ENCODE data around the gene ANKRD29.

Gene ANKRD29

DNA sequence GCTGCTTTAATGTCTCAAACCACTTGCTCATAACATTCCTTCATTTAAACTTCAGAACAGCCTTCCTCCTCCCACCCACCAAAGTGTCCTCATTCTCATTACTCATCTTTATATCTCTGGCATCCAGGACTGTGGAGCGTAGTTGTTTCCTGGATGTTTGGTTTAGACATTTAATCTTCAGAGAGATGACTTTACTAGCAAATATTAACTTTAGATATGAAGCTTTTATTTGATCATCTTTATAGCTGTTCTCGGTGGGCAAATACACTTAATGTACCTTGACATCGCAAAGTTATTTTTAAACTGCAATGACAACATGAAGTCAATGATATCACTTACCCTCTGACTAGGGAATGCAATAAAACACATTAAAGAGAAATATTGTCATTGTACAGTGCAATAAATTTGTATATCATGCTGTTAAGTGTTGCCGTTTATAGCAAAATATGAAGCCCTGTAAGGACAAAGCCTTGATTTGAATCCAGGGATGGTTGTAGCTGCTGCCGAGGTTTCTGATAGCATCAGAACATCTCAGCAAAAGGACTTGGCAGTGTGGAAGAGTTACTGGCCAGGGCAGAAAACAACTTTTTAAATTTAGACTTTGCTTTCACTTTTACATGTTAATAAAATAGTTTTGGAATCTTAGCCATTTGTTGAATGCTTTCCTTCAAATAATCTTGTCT, 21.9 kb upstream of the ANKRD29 start:
- no peak for DNase-seq

DNA sequence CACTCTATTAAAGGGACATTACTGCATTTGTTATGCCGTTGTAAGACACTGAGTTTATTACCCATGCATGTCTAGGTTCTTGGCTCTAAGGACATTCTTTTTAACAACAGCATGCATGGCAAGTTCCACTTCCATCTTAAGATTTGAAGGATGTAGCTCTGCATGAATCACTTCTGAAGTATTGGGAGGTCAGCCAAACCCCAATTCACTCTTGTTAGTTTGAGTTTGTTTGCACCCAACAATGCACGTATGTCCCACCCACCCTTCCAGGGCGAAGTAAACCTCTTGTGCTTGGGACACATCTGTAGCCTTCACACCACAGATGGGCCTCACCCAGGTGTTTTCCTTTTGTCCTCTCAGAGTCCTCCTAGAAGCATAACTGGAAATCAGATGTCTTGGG, 21.0 kb upstream of the ANKRD29 start:
- DNase-seq, result no peak

DNA sequence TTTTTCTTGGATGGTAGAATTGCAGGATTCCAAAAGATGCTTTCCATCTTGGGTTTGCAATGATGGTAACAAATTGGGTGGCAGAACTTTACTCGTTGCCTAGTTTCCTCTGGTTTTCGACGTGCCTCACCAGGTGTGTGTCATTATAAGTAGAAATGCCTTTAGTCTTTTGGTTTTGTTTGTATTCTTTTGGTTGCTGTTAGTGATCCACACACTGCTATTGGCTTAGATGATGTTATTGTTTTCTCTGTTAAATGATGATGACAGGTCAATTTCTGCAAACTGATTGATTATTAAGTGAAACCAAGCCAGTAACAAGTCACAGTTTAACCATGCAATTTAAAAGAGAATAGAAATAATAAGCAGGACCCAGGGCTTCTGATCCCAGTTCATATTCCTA, 20.4 kb upstream of the ANKRD29 start:
- no peak for DNase-seq

DNA sequence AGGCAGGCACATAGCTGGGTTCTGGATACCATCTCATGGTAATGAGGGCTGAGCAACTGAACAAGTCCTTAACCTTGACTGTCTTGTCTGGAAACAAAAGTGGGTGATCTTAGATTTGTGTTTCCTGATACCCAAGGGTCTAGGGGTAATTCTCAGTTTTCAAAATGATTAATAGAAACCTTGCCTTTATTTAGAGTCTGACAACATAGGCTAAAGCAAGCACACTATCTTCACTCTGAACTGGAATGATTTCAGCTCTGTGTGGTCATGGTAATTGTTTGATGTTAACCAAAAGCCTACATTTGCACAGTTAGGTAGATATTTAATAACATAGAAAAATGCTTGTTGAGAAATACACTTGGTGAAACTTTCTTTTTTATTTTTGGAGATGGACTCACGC, 19.8 kb upstream of the ANKRD29 start:
- DNase-seq, result no peak

DNA sequence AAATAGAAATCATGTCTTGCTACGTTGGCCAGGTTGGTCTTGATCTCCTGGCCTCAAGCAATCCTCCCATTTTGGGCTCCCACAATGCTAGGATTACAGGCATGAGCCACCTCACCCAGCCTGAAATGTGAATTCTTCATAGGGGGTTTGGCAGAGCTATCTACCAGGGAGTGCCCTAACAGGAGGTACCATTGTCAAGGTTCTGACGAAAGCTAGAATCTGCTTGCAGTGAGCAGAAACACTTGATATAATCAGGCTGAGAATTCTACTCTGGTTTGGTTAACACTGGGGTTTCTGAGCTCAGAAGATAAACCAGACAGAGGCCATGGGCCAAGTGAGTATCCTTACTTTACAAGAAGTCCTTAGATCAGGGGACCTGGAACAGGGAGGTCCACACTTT, 19.3 kb upstream of the ANKRD29 start:
- no peak for DNase-seq

DNA sequence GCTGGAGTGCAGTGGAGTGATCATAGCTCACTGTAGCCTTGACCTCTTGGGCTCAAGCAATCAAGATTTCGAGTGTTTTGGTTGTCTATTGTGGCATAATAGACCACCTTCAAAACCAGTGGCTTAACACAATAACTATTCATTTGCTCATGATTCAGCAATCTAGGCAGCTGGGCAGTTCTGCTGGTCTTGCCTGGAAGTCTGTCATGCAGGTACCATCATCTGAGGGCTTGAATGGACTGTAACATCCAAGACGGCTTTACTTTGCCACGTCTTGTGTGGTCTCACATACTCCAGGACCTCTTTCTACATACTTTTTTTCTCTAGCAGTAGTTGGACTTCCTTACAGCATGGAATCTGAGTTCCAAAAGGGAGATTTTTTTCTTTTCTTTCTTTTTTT, 13.2 kb upstream of the ANKRD29 start:
- DNase-seq, result no peak

DNA sequence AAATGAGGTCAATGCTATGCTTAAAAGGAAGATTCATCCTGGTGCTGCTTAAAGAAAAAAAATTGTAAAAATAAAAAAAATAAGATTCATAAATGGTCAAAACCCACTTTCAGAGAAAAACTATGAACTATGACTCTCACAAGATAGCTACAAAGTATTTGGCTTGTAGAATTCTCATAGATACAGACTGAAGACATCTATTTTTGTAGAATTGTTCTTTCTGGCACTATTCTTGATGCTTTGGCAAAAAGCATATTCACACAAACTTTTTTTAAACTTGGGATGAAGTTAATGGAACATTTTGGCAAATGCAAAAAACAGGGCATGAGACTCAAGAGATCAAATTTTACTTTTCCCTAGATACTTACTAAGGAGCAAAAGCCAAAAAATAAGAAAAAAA, 12.5 kb upstream of the ANKRD29 start:
- DNase-seq, result no peak

DNA sequence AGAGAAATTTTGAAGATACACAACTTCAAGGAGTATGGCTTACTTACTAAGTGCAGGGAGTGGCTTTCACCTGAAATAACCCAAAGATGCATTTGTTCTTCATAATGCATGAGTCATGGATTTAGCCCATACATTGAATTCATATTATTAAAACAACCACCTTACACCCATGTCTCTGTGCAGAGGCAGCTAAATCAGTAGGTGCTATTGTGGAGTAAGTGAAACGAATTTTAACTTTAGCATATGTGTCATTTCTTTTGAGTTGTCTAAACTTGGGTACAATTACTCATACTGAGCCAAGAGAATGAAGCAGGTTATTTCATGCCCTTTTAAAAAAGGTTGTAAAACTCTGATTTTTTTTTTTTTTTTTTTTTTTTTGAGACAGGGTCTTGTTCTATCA, 11.0 kb upstream of the ANKRD29 start:
- no peak for DNase-seq

DNA sequence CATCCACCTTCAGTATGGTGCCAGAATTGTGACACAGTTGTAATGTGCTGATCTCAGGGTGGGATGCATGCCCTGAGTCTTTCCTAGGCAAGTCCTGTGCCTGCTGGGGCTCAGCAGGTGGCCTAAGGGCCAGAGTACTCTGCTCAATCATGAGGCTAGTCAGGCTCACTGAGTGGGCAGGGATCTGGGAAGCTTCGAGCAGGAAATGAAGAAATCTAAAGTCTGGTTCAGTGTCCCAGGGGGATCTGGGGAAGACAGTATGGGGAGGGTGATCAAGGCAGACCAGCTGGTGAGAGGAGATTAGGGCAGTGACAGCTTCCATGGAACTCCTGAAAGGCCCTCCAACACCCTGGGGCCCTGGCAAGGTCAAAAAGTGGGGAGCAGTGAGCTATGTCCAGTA, 8.9 kb upstream of the ANKRD29 start:
- no peak for DNase-seq

DNA sequence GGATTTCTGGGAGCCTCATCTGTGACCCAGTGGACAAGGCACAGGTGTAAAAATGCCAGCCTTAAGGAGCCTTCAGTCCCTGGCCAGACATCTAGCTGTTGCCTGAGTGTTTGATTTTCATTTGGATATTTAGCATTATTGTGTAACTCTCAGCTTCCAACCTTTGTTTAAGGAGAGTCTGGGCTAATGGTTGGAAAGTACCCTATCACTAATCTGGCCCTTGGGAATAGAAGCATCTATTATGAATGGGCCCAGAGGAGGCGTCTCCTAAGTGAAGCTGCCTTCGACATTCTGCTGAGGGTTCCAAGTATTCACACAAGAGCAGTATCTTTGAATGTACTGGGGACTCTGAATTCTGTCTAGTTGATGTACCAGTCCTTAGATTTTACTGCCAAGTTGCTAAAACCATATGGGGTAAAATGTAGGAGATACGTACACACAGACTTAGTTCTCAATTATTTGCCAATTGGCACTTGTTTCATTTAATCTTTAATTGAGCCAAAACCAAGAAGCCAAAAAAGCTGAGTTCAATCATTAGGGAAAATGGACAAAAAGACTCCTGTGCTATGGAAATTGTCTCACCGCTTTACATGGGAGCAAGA, 7.2 kb upstream of the ANKRD29 start:
- DNase-seq, result no peak

DNA sequence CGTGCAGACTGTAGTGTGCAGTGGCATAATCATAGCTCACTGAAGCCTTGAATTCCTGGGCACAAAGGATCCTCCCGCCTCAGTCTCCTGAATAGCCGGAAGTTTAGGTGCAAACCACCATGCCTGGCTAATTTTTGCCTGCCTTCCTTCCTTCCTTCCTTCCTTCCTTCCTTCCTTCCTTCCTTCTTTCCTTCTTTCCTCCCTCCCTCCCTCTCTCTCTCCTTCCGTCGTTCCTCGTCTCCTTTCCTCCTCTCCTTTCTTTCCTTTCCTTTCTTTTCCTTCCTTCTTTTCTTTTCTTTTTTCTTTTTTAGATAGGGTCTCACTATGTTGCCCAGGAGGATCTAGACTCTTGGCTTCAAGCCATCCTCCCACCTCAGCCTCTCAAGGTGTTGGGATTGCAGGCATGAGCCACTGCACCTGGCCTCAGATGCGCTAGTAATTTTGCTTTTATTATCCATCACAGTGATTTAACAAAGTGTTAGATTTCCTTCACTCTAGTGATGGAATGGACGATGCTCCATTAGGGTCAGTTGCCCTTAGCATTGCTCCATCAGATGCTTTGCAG, 6.6 kb upstream of the ANKRD29 start:
- DNase-seq, result no peak

DNA sequence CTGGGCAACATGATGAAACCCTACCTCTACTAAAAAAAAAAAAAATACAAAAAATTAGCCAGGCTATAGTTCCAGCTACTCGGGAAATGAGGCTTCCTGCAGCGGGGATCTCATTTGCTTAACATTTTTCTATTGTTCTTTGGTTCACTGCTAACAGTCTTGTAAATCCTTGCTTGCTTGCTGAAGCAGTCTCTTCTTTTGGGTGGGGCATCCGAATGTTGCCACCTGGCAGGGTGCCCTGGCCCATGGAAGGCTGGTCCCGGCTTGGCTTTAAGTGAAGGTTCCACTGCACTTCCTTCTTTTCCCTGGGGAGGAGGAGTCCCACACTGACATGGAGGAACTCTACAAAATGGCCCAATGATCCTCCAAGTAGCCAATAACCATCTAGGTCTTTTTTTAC, 6.0 kb upstream of the ANKRD29 start:
- no peak for DNase-seq

DNA sequence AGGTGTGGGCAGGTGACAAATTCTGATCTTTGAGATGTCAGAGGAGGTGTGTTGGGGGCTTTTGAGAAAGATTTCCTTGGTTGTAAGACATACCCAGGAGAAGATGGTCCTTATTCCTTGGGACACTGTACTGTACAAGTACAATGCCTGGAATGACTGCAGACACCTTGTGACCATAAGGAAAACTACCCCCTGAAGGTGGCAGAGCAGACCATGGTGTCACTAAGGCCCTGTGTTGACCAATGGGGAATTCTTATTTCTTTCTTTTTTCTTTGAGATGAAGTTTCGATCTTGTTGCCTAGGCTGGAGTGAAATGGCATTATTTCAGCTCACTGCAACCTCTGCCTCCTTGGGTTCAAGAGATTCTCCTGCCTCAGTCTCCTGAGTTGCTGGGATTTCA, 4.4 kb upstream of the ANKRD29 start:
- DNase-seq, result no peak

DNA sequence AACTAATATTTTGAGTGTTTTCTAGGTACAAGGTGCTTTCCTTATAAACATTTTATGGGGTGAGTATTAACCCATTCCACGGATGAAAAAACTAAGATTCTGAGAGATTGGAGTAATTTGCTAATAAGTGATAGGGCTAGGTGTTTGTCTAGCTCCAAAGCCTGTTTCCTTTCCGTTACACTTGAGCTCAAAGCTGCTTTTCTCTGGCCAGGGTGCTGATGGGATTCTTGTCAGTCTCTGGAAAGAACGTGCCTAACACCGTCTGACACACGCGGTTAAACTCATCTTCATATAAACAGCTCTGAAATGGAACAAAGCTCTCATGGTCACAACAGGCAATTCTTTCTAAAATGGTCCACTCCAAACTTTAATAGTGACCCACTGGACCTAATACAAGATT, 2.0 kb upstream of the ANKRD29 start:
- no peak for DNase-seq

DNA sequence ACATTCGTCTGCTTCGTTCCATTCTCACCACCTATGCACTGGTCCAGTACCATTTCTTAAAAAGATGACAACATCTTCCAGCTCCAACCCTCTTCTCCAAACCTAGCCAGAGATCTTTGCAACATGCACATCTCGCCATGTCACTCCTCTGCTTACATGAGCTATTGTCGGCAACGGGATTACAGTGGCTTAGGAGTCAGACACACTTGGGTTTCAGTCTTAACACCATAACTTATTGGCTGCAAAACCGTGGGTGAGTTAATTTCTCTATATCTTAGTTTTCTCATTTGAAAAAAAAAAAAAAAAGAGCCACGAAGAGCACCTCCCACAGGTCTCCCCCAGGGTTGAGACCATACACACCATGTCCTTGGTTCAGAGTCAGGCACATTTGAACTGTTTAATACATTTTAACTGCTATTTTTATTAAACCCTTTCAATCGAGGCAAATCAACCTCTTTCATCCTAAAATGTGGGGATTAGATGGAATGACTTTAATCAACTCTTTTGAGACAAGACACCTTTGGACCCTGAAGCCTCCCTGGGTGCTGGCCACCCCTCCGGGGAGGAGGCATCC, 889 bp downstream of the ANKRD29 start:
- no peak for DNase-seq

DNA sequence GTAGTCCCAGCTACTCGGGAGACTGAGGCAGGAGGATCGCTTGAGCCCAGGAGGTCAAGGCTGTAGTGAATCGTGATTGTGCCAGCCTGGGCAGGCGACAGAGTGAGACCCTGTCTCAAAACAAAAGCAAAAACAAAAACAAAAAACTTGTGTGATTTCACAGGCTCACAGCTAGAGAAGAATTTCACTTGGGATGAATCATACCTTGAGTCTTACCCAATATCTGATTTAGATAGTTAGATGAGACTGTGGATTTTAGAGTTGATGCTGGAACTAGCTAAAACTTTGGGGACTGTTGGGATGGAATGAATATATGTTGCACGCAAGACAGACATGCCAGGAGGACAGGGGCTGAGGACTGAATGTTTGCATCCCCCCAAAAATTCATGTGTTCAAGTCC, 4.4 kb downstream of the ANKRD29 start:
- no peak for DNase-seq

DNA sequence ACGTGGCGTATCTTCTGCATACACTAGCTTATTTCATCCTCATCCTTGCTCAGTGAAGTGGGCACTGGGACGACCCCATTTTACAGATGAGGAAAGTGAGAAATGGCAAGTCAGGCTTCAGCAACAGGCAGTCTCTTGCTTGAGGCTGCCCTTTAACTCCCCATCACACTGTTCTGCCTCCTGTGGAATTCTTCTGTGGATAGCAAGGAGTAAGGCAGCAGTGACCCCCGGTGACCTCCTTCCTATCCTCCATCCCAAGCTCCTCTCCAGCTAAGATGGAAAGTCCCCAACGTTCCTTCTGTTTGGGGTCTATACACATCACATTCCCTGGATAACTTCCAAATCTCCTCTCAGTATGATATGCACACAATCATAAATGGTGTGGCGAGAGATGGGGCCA, 10.5 kb downstream of the ANKRD29 start:
- DNase-seq, result no peak

DNA sequence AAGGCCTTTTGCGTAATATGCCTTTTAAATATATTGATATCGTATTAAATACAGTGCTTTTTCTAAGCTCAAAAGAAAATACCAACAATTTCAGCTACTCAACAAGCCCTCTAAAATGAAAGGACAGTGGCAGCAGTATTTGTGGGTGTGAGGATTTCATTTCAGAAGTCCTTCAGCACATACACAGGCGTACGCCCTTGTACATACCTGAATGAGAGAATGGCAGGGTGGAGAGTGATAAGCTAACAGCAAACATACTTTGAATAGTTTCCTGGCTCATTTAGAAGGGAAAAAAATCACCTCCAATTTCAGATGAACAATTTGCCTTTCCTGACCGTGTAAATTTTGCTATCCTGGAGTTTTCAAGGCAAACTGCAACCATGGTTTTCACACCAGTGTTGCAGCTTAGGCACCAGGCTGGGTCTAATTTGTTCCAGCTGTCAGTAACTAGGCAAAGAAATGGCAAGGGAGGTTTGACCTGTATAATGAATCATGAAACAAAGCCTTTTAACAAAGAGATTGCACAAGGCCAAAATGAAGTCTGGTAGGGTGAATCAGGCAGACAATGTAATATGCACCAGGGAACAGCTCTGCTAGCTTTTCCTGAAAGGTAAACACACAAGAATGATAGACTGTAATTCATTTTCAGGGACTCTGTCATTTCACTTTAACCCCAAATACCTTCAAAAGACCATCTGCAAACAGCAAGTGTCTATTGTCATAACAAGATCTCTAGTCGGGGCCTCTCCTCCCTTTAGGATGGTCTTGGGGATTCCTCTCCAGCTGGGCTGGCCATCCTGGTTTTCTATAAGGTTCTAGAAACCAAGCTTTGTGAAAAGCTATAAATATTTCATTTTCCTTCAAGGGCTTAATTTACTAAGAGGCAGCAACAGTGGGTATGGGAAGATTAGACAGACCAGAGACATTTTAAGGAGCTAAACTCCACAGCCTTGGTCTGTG, 11.5 kb downstream of the ANKRD29 start:
- DNase-seq, result no peak

DNA sequence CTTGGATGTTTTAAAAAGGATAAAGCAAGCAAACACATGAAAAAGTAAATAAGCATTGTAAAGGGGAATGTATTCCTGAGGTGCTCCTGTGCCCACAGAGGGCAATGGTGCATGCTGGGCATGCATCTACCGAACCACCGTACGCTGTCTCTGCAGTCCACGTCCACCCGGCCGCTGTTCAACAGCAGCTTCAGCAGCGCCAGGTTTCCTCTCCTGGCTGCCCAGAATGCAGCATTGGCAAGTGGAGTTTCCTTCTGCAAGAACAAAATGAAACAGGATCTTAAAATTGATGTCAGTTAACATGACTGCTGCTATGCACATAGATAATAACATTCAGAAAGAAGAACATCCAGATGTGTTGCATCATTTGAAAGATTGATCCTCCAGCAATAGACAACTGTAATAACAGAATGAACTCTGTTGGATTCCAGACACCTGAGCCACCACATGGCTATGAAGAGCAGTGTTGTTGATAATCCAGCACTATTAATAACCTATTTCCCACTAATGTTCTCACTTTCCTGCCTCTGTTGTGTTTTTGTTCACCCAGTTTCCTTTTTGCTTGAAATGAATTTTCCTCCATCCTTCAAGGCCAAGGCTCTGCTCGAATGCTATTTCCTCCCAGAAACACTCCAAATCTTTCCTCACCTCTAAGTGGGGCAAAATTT, 13.6 kb downstream of the ANKRD29 start:
- no peak for DNase-seq

DNA sequence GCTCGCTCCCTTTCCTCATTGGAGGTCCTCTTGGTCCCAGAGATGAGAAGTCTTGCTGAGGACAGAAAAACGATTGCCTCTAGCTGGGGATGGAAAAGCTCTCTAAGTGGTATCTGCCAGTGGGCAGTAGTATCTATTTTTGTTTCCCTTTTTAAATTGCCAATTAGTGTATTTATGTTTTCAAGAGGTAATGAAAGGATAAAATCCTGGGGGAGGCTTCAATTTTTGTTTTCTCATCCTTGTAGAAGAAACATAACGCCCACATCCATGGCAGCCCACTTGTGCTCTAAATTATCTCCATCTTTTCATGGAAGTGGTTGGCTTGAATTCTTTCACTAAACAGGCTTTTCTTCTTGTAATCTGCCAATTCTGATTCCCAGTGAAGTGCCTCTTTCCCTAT, 14.3 kb downstream of the ANKRD29 start:
- no peak for DNase-seq

DNA sequence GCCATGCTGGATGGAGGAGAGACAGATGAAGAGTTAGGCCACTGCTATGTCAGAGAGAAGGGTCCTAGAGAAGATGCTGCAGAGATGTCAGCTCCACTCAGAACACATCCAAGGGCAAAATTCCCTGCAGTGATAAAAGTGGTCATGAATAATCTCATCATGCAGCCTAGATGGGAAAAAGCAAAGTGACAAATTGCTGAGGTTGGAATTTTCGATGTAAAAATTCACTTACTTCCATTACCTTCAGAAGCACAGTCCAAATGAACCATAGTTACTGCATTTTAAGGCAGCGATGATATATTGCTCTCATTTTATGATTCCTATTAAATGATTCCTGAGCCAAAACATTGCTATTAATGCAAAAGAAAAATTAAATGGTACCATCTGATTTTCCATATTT, 16.4 kb downstream of the ANKRD29 start:
- no peak for DNase-seq

DNA sequence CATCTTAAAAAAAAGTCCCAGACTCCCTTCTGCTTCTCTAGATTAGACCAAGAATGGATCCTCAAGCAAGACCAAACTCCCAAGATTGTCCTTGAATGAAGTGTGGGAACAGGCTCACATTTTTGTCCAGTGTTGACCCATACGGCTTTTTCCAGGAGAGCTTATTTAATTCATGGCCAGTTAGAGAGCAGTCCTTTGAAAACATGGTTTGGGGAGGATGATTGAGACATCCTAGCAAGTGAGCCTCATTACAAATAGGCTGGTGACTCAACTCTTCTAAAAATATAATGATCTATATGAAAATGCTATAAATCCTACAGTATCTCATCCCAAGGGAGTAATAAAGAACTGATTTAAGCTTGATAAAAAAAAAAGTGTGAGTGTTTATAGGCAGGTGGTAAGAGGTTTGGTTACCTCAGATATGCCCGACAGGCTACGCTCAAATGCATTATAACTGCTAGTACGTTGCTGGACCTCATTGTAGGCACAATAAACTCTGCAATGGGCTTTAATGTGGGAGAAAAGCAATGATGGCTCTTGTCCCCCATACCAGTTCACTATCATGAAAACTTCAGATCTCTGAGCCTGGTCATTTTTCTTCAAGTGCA, 17.0 kb downstream of the ANKRD29 start:
- no peak for DNase-seq

Measured in NK-92 treated with Interleukin-12 subunit alpha and Interleukin-12 subunit beta, amount 100 ng/mL, for 24 hours (cell line).